Endodermal cell (in vitro differentiated cells): ENCODE measurements around the gene YARS1. TPM values are rescaled to one million over a fixed set of nuclear protein-coding genes. Genes with fewer than 3 reads are reported as not detected.

ENCODE experiments used
- DNase-seq: peaks from one replicate; pipeline ENCODE4 v3.0.0-alpha.2; 2017
- H3K27ac ChIP-seq: 2 replicates; pipeline ENCODE4 v1.5.1; 2013; ENCODE audit warnings: mild to moderate bottlenecking, low read depth, low read length, moderate library complexity
- H3K27me3 ChIP-seq: 2 replicates; pipeline ENCODE4 v1.6.1; 2013; ENCODE audit warnings: mild to moderate bottlenecking, low read length, moderate library complexity; ENCODE audit not compliant: insufficient read depth, control insufficient read depth, poor library complexity, severe bottlenecking
- H3K36me3 ChIP-seq: 2 replicates; pipeline ENCODE4 v1.7.0; 2013; ENCODE audit warnings: mild to moderate bottlenecking, low read length, moderate library complexity; ENCODE audit not compliant: control insufficient read depth, insufficient read depth
- H3K4me1 ChIP-seq: one replicate; pipeline ENCODE4 v1.7.0; 2013; ENCODE audit warnings: low read length; ENCODE audit not compliant: control insufficient read depth, insufficient read depth
- H3K4me3 ChIP-seq: 2 replicates; pipeline ENCODE4 v1.5.1; 2013; ENCODE audit warnings: mild to moderate bottlenecking, low read length, moderate library complexity
- H3K9ac ChIP-seq: 2 replicates; pipeline ENCODE4 v1.6.1; 2013; ENCODE audit warnings: mild to moderate bottlenecking, low read length, moderate library complexity; ENCODE audit not compliant: poor library complexity, severe bottlenecking; ENCODE audit errors: extremely low read depth
- H3K9me3 ChIP-seq: 2 replicates; pipeline ENCODE4 v1.6.1; 2013; ENCODE audit warnings: mild to moderate bottlenecking, low read length, moderate library complexity; ENCODE audit not compliant: control insufficient read depth
- H3K27ac Mint-ChIP-seq: 2 replicates; pipeline ENCODE4 v1.8.0; 2020; ENCODE audit warnings: mixed read lengths
- H3K27me3 Mint-ChIP-seq: 2 replicates; pipeline ENCODE4 v1.8.0; 2021; ENCODE audit warnings: mild to moderate bottlenecking, mixed read lengths; ENCODE audit not compliant: insufficient read depth
- H3K36me3 Mint-ChIP-seq: 2 replicates; pipeline ENCODE4 v1.8.0; 2020; ENCODE audit warnings: low read depth, mixed read lengths
- H3K4me1 Mint-ChIP-seq: 2 replicates; pipeline ENCODE4 v1.8.0; 2020; ENCODE audit warnings: mixed read lengths
- H3K4me3 Mint-ChIP-seq: 2 replicates; pipeline ENCODE4 v1.8.0; 2020; ENCODE audit warnings: mild to moderate bottlenecking, moderate library complexity, mixed read lengths
- H3K9me3 Mint-ChIP-seq: 2 replicates; pipeline ENCODE4 v1.8.0; 2020; ENCODE audit warnings: mild to moderate bottlenecking, mixed read lengths
- CTCF ChIP-seq: fragments of 200-600 bp; sonication (generic); conservative IDR thresholded peaks from 2 replicates; pipeline ENCODE4 v1.5.0; 2021; ENCODE audit warnings: antibody characterized with exemption, mild to moderate bottlenecking
- WGBS, 2 experiments: methylation state at CpG; one replicate each; pipeline versions ENCODE4 v1.1.5 to v1.1.7; 2013; ENCODE audit warnings: missing lambda C conversion rate in 2 of 2, mixed read lengths in 1 of 2; ENCODE audit not compliant: insufficient coverage in 1 of 2, insufficient read length in 1 of 2; 5-methylcytosine and 5-hydroxymethylcytosine counted together
- total RNA-seq, 2 donors: library from RNA; stranded (reverse); fragmentation: NEBNext Ultra II Directional in 1 of 2; extraction: Animal tissue kit (Norgen Biotek cat#: 25700) in 1 of 2; gene quantifications; 2 replicates in 1 of 2; 3 replicates in 1 of 2; pipeline ENCODE4 v1.2.1, GENCODE V29; 2021

YARS1 gene
- total RNA-seq, 2 donors from 2014 or later = 141 to 154 TPM

DNA sequence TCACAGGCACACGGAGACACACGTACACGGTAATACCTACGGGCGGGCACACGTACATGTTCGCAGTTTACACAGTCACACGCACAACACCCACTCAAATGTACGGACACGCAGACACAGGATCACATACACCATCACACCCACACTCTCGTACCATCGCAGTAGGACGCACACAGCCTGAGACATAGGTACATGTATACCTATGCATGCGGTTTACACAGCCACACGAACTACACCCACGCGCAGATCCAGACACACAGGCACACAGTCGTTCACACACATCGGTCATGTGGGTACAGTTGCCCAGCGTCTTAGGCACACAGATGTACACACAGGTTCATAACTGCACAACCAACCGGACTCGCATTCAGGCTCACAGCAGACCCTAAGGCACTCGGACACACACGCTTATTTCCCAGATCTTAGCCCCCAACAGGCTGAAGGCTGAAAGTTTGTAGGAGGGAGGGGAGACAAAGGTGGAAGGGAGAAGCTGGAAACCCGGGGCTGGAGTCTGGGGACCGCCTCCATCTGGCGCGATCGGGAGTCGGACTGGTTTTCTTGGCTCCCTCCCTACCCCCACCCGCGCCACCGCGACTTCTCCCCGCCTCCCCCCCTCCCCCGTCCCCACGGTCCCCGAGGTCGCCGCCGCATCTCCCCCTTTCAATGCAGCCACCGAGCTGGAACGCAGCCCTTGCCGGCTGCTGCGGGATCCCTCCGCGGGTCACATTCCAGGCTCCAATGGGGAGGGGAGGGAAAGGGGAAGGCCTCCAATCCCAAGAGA lies 62.7 kb downstream of the YARS1 start:
- Histone ChIP-seq H3K9me3 (no peaks in the 10 kb centered on the region), H3K9ac (peak overlapping the region; percentile 77), H3K4me1 (peaks cover 19% of the 10 kb centered on the region), H3K4me3 (peak overlapping the region; percentile 97), H3K27ac (peak overlapping the region; percentile 47), H3K27me3 (no peaks in the 10 kb centered on the region), H3K36me3 (peaks cover 3% of the 10 kb centered on the region)
- Mint-ChIP-seq H3K27me3 (no peaks in the 10 kb centered on the region), H3K36me3 (no peaks in the 10 kb centered on the region), H3K4me3 (peak overlapping the region; percentile 81), H3K27ac (peak overlapping the region; percentile 86), H3K4me1 (peaks cover 41% of the 10 kb centered on the region), H3K9me3 (no peaks in the 10 kb centered on the region)
- no peak for TF ChIP-seq CTCF
- WGBS, 2 experiments = 0% methylated on average over 22 to 41 of the region's 47 CpGs
- DNase-seq = peak; percentile 91

GRCh38 chr1:32753532-32754316 lies 63.4 kb downstream of the YARS1 start:
- Histone ChIP-seq H3K4me3 (peak overlapping the region; percentile 97), H3K9ac (peak overlapping the region; percentile 77), H3K36me3 (peaks cover 5% of the 10 kb centered on the region), H3K4me1 (peaks cover 13% of the 10 kb centered on the region), H3K27ac (no peak overlapping the region), H3K9me3 (no peaks in the 10 kb centered on the region), H3K27me3 (no peaks in the 10 kb centered on the region)
- peak; percentile 56 for TF ChIP-seq CTCF
- DNase-seq = peak; percentile 94
- Mint-ChIP-seq H3K36me3 (no peaks in the 10 kb centered on the region), H3K4me3 (peak overlapping the region; percentile 81), H3K9me3 (no peaks in the 10 kb centered on the region), H3K4me1 (peaks cover 35% of the 10 kb centered on the region), H3K27me3 (no peaks in the 10 kb centered on the region), H3K27ac (peak overlapping the region; percentile 86)
- 5 to 19% methylated on average over 17 to 65 of the region's 66 CpGs for WGBS, 2 experiments

- Mint-ChIP-seq H3K4me3 (no peak overlapping the region), H3K27me3 (no peaks in the 10 kb centered on the region)
- H3K9ac ChIP-seq = no peak overlapping the region
Measured at GRCh38 chr1:32749771-32750170, 67.4 kb downstream of the YARS1 start.

More at GRCh38 chr1:32749771-32750170, 67.4 kb downstream of the YARS1 start:
- WGBS, 2 experiments = 82 to 93% methylated on average over 2 to 3 of the region's 3 CpGs
- Histone ChIP-seq H3K4me3 (no peak overlapping the region), H3K36me3 (peaks cover 9% of the 10 kb centered on the region), H3K27ac (no peak overlapping the region), H3K4me1 (no peaks in the 10 kb centered on the region), H3K9me3 (no peaks in the 10 kb centered on the region), H3K27me3 (no peaks in the 10 kb centered on the region)
- Mint-ChIP-seq H3K4me1 (peaks cover 2% of the 10 kb centered on the region), H3K36me3 (peaks cover 14% of the 10 kb centered on the region), H3K27ac (no peak overlapping the region), H3K9me3 (no peaks in the 10 kb centered on the region)
- no peak for DNase-seq
- no peak for TF ChIP-seq CTCF
